Measurements from ENCODE around the gene LBHD1.
"Not testable (repeated sequence)": the region's sequence is repeated elsewhere in the genome, so short reads cannot be mapped to it uniquely, and the experiment has no call there.

Gene LBHD1

GRCh38 chr11:62664405-62665074 lies 7.5 kb downstream of the LBHD1 start:
- DNase-seq (ENCODE audit: low spot score), result peak; percentile 58

GRCh38 chr11:62656796-62657429 lies 15.2 kb downstream of the LBHD1 start:
- no peak for DNase-seq (ENCODE audit: low spot score)

GRCh38 chr11:62654297-62654696 lies 17.8 kb downstream of the LBHD1 start:
- DNase-seq (ENCODE audit: low spot score), result no peak

GRCh38 chr11:62652161-62653006 lies 19.7 kb downstream of the LBHD1 start:
- DNase-seq (ENCODE audit: low spot score), result no peak

GRCh38 chr11:62650283-62650682 lies 21.8 kb downstream of the LBHD1 start:
- not testable (repeated sequence) for DNase-seq (ENCODE audit: low spot score)

- DNase-seq (ENCODE audit: low spot score), result no peak
These were observed 22.6 kb downstream of the LBHD1 start for GRCh38 chr11:62649486-62649885.

- no peak for DNase-seq (ENCODE audit: low spot score)
These were observed 23.1 kb downstream of the LBHD1 start for GRCh38 chr11:62648967-62649364.

- no peak for DNase-seq (ENCODE audit: low spot score)
These were observed 23.7 kb downstream of the LBHD1 start for GRCh38 chr11:62648185-62648966.

GRCh38 chr11:62647609-62648005 lies 24.5 kb downstream of the LBHD1 start:
- DNase-seq (ENCODE audit: low spot score), result no peak

GRCh38 chr11:62646825-62647608 lies 25.1 kb downstream of the LBHD1 start:
- no peak for DNase-seq (ENCODE audit: low spot score)

- DNase-seq (ENCODE audit: low spot score), result peak; percentile 99
These were observed 25.9 kb downstream of the LBHD1 start, which contains the start of gene GANAB for GRCh38 chr11:62645946-62646824. Gene GANAB, minus strand, starts transcription at chr11:62646613. Its CDS starts 14 bp downstream, at chr11:62646599.

- no peak for DNase-seq (ENCODE audit: low spot score)
These were observed 26.5 kb downstream of the LBHD1 start for GRCh38 chr11:62645671-62645945.

GRCh38 chr11:62644220-62644619 lies 27.8 kb downstream of the LBHD1 start:
- no peak for DNase-seq (ENCODE audit: low spot score)

GRCh38 chr11:62632492-62632891 lies 39.6 kb downstream of the LBHD1 start:
- no peak for DNase-seq (ENCODE audit: low spot score)

GRCh38 chr11:62627713-62628112 lies 44.4 kb downstream of the LBHD1 start:
- DNase-seq (ENCODE audit: low spot score), result no peak

GRCh38 chr11:62622476-62623089 lies 49.5 kb downstream of the LBHD1 start:
- no peak for DNase-seq (ENCODE audit: low spot score)

GRCh38 chr11:62621567-62622470 lies 50.2 kb downstream of the LBHD1 start, which contains the start of gene B3GAT3:
Gene B3GAT3, minus strand, starts transcription at chr11:62621986. Its CDS starts 39 bp downstream, at chr11:62621947.
- DNase-seq (ENCODE audit: low spot score), result peak; percentile 99

GRCh38 chr11:62621027-62621566 lies 51.0 kb downstream of the LBHD1 start:
- DNase-seq (ENCODE audit: low spot score), result no peak
